Neural progenitor cell (in vitro differentiated cells): ENCODE data around the gene BMAL2. TPM values are rescaled to one million over a fixed set of nuclear protein-coding genes. Genes with fewer than 3 reads are reported as not detected.

Source experiments
- DNase-seq: peaks from one replicate; pipeline ENCODE4 v3.0.0-alpha.2; 2016; ENCODE audit warnings: low spot score
- H2AFZ ChIP-seq: fragments of 200-600 bp; sonication (generic); replicated peaks from 2 replicates; pipeline ENCODE4 v1.6.1; 2016; ENCODE audit warnings: antibody characterized with exemption
- H3F3A ChIP-seq: fragments of 200-600 bp; sonication (generic); 2 replicates; pipeline ENCODE4 v1.6.1; 2016; ENCODE audit warnings: antibody characterized with exemption, low read depth
- H3K27ac ChIP-seq: fragments of 200-600 bp; sonication (generic); 2 replicates; pipeline ENCODE4 v1.5.1; 2016; ENCODE audit warnings: mild to moderate bottlenecking
- H3K27me3 ChIP-seq: fragments of 200-600 bp; sonication (generic); 2 replicates; pipeline ENCODE4 v1.6.1; 2016; ENCODE audit warnings: mild to moderate bottlenecking, moderate library complexity
- H3K36me3 ChIP-seq: fragments of 200-600 bp; sonication (generic); 2 replicates; pipeline ENCODE4 v1.5.1; 2016
- H3K4me1 ChIP-seq: fragments of 200-600 bp; sonication (generic); 2 replicates; pipeline ENCODE4 v1.6.1; 2016; ENCODE audit warnings: mixed run types
- H3K4me2 ChIP-seq: fragments of 200-600 bp; sonication (generic); 2 replicates; pipeline ENCODE4 v1.6.1; 2016
- H3K4me3 ChIP-seq: fragments of 200-600 bp; sonication (generic); 2 replicates; pipeline ENCODE4 v1.5.1; 2016
- H3K79me2 ChIP-seq: fragments of 200-600 bp; sonication (generic); 2 replicates; pipeline ENCODE4 v1.6.1; 2016; ENCODE audit warnings: low read depth
- H3K9ac ChIP-seq: fragments of 200-600 bp; sonication (generic); 2 replicates; pipeline ENCODE4 v1.6.1; 2016
- H3K9me3 ChIP-seq: fragments of 200-600 bp; sonication (generic); 2 replicates; pipeline ENCODE4 v1.5.1; 2016; ENCODE audit warnings: low read depth
- H4K20me1 ChIP-seq: fragments of 200-600 bp; sonication (generic); 2 replicates; pipeline ENCODE4 v1.6.1; 2016; ENCODE audit warnings: low read depth
- H3K27ac Mint-ChIP-seq: 3 replicates; pipeline ENCODE4 v1.8.0; 2021; ENCODE audit warnings: mixed read lengths
- H3K27me3 Mint-ChIP-seq: 2 replicates; pipeline ENCODE4 v1.8.0; 2022; ENCODE audit warnings: low read depth, mild to moderate bottlenecking, inconsistent platforms, moderate library complexity, mixed read lengths; ENCODE audit not compliant: insufficient read depth
- H3K36me3 Mint-ChIP-seq: 3 replicates; pipeline ENCODE4 v1.8.0; 2021; ENCODE audit warnings: mixed read lengths
- H3K4me1 Mint-ChIP-seq: 3 replicates; pipeline ENCODE4 v1.8.0; 2021; ENCODE audit warnings: mixed read lengths
- H3K4me3 Mint-ChIP-seq: 3 replicates; pipeline ENCODE4 v1.8.0; 2021; ENCODE audit warnings: mild to moderate bottlenecking, moderate library complexity, mixed read lengths
- H3K9me3 Mint-ChIP-seq: 3 replicates; pipeline ENCODE4 v1.8.0; 2020; ENCODE audit warnings: mixed read lengths
- CTCF ChIP-seq: fragments of 200-600 bp; sonication (generic); IDR thresholded peaks from 2 replicates; pipeline ENCODE4 v1.5.1; 2017; ENCODE audit warnings: antibody characterized with exemption, mild to moderate bottlenecking
- EZH2 ChIP-seq: fragments of 200-600 bp; sonication (generic); IDR thresholded peaks from 2 replicates; pipeline ENCODE4 v1.6.1; 2017; ENCODE audit warnings: antibody characterized with exemption, mild to moderate bottlenecking, moderate library complexity
- EZH2phosphoT487 ChIP-seq: fragments of 200-600 bp; sonication (generic); IDR thresholded peaks from 2 replicates; pipeline ENCODE4 v1.6.1; 2017; ENCODE audit warnings: antibody characterized with exemption
- total RNA-seq: library from RNA; depleted of rRNA; stranded (reverse); fragments of >200 nt; gene quantifications from 2 replicates; pipeline ENCODE4 v1.2.3, GENCODE V29; 2015; ENCODE audit warnings: low replicate concordance

The BMAL2 gene
- total RNA-seq, 1 donor from 2014 or later: 12.9 TPM

GRCh38 chr12:27334042-27334720 lies 1.5 kb downstream of the BMAL2 start:
- Histone ChIP-seq H3K27ac (no peak overlapping the region), H3K27me3 (peaks cover 43% of the 10 kb centered on the region), H3K79me2 (peaks cover 13% of the 10 kb centered on the region), H3F3A (peaks cover 8% of the 10 kb centered on the region), H3K4me2 (peak overlapping the region; percentile 87), H3K36me3 (no peaks in the 10 kb centered on the region), H3K9ac (no peak overlapping the region), H3K4me3 (peak overlapping the region; percentile 76), H3K9me3 (no peaks in the 10 kb centered on the region), H2AFZ (peak overlapping the region; percentile 99), H4K20me1 (peaks cover 9% of the 10 kb centered on the region), H3K4me1 (peaks cover 18% of the 10 kb centered on the region)
- Mint-ChIP-seq H3K27ac (no peak overlapping the region), H3K9me3 (no peaks in the 10 kb centered on the region), H3K4me1 (peaks cover 26% of the 10 kb centered on the region), H3K36me3 (no peaks in the 10 kb centered on the region), H3K4me3 (peak overlapping the region; percentile 91), H3K27me3 (peaks cover 21% of the 10 kb centered on the region)
- DNase-seq: no peak
- TF ChIP-seq EZH2phosphoT487 (no peak), CTCF (no peak), EZH2 (no peak)

GRCh38 chr12:27334721-27335082 lies 2.1 kb downstream of the BMAL2 start:
- peaks cover 26% of the 10 kb centered on the region for H3K4me1 Mint-ChIP-seq
- Histone ChIP-seq H4K20me1 (peaks cover 9% of the 10 kb centered on the region), H2AFZ (no peak overlapping the region), H3K4me1 (peaks cover 18% of the 10 kb centered on the region), H3K36me3 (no peaks in the 10 kb centered on the region), H3K27ac (no peak overlapping the region), H3K79me2 (peaks cover 13% of the 10 kb centered on the region), H3F3A (peaks cover 8% of the 10 kb centered on the region), H3K9ac (no peak overlapping the region), H3K4me3 (no peak overlapping the region), H3K27me3 (peaks cover 43% of the 10 kb centered on the region), H3K9me3 (no peaks in the 10 kb centered on the region), H3K4me2 (no peak overlapping the region)
- no peaks in the 10 kb centered on the region for H3K9me3 Mint-ChIP-seq
- no peaks in the 10 kb centered on the region for H3K36me3 Mint-ChIP-seq
- peaks cover 21% of the 10 kb centered on the region for H3K27me3 Mint-ChIP-seq
- H3K27ac Mint-ChIP-seq: no peak overlapping the region
- TF ChIP-seq CTCF: no peak
- TF ChIP-seq EZH2phosphoT487: no peak
- no peak overlapping the region for H3K4me3 Mint-ChIP-seq
- no peak for DNase-seq

GRCh38 chr12:27335364-27336281 lies 3.0 kb downstream of the BMAL2 start:
- Histone ChIP-seq H2AFZ (no peak overlapping the region), H3K4me2 (no peak overlapping the region), H3K79me2 (peaks cover 13% of the 10 kb centered on the region)

More at GRCh38 chr12:27335364-27336281, 3.0 kb downstream of the BMAL2 start:
- no peaks in the 10 kb centered on the region for H3K36me3 ChIP-seq
- peaks cover 43% of the 10 kb centered on the region for H3K27me3 ChIP-seq
- peaks cover 9% of the 10 kb centered on the region for H4K20me1 ChIP-seq
- no peak overlapping the region for H3K4me3 ChIP-seq
- H3K27ac ChIP-seq: no peak overlapping the region
- Mint-ChIP-seq H3K27ac (no peak overlapping the region), H3K4me1 (peaks cover 24% of the 10 kb centered on the region), H3K9me3 (peaks cover 2% of the 10 kb centered on the region), H3K36me3 (no peaks in the 10 kb centered on the region), H3K27me3 (peaks cover 18% of the 10 kb centered on the region), H3K4me3 (no peak overlapping the region)
- TF ChIP-seq CTCF (no peak), EZH2phosphoT487 (no peak), EZH2 (no peak)
- DNase-seq: no peak
- H3F3A ChIP-seq: peaks cover 8% of the 10 kb centered on the region
- no peak overlapping the region for H3K9ac ChIP-seq
- peaks cover 18% of the 10 kb centered on the region for H3K4me1 ChIP-seq
- H3K9me3 ChIP-seq: no peaks in the 10 kb centered on the region
